ENCODE data around the gene TOR1AIP1. TPM values are rescaled to one million over a fixed set of nuclear protein-coding genes. Genes with fewer than 3 reads are reported as not detected.

The TOR1AIP1 gene
- total RNA-seq, 1 experiment from 2014 or later: 17.3 TPM

DNA sequence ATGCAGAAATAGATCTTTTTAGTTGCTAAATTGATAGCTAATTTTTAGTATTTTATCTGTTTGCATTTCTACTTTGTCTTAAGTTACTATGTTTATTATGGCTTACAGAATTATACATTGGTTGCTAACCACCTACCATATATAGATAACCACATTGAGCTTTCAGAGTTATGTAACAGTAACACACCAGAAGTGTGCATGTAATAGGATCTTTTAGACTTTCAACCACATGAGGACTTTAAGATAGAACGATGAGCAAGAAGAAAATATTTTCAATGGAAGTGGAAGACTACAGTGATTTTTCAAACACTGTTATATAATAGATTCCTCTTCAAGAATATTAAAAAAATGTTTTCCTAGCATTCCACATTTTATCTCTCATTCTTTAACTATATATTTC lies 28.8 kb downstream of the TOR1AIP1 start (continued):
- TF ChIP-seq, protein P1, sequence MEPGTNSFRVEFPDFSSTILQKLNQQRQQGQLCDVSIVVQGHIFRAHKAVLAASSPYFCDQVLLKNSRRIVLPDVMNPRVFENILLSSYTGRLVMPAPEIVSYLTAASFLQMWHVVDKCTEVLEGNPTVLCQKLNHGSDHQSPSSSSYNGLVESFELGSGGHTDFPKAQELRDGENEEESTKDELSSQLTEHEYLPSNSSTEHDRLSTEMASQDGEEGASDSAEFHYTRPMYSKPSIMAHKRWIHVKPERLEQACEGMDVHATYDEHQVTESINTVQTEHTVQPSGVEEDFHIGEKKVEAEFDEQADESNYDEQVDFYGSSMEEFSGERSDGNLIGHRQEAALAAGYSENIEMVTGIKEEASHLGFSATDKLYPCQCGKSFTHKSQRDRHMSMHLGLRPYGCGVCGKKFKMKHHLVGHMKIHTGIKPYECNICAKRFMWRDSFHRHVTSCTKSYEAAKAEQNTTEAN (CRISPR knock-in tag; IDR thresholded peaks at IDR 0.05): no peak
- TF ChIP-seq, protein P2, sequence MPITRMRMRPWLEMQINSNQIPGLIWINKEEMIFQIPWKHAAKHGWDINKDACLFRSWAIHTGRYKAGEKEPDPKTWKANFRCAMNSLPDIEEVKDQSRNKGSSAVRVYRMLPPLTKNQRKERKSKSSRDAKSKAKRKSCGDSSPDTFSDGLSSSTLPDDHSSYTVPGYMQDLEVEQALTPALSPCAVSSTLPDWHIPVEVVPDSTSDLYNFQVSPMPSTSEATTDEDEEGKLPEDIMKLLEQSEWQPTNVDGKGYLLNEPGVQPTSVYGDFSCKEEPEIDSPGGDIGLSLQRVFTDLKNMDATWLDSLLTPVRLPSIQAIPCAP (CRISPR knock-in tag; IDR thresholded peaks at IDR 0.05): no peak
- TF ChIP-seq, protein P3, sequence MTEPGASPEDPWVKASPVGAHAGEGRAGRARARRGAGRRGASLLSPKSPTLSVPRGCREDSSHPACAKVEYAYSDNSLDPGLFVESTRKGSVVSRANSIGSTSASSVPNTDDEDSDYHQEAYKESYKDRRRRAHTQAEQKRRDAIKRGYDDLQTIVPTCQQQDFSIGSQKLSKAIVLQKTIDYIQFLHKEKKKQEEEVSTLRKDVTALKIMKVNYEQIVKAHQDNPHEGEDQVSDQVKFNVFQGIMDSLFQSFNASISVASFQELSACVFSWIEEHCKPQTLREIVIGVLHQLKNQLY (CRISPR knock-in tag; IDR thresholded peaks at IDR 0.05): no peak
- TF ChIP-seq, protein P4, sequence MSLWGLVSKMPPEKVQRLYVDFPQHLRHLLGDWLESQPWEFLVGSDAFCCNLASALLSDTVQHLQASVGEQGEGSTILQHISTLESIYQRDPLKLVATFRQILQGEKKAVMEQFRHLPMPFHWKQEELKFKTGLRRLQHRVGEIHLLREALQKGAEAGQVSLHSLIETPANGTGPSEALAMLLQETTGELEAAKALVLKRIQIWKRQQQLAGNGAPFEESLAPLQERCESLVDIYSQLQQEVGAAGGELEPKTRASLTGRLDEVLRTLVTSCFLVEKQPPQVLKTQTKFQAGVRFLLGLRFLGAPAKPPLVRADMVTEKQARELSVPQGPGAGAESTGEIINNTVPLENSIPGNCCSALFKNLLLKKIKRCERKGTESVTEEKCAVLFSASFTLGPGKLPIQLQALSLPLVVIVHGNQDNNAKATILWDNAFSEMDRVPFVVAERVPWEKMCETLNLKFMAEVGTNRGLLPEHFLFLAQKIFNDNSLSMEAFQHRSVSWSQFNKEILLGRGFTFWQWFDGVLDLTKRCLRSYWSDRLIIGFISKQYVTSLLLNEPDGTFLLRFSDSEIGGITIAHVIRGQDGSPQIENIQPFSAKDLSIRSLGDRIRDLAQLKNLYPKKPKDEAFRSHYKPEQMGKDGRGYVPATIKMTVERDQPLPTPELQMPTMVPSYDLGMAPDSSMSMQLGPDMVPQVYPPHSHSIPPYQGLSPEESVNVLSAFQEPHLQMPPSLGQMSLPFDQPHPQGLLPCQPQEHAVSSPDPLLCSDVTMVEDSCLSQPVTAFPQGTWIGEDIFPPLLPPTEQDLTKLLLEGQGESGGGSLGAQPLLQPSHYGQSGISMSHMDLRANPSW (CRISPR knock-in tag; conservative IDR thresholded peaks at IDR 0.05; ENCODE audit: low read depth): no peak
- TF ChIP-seq, protein P5, sequence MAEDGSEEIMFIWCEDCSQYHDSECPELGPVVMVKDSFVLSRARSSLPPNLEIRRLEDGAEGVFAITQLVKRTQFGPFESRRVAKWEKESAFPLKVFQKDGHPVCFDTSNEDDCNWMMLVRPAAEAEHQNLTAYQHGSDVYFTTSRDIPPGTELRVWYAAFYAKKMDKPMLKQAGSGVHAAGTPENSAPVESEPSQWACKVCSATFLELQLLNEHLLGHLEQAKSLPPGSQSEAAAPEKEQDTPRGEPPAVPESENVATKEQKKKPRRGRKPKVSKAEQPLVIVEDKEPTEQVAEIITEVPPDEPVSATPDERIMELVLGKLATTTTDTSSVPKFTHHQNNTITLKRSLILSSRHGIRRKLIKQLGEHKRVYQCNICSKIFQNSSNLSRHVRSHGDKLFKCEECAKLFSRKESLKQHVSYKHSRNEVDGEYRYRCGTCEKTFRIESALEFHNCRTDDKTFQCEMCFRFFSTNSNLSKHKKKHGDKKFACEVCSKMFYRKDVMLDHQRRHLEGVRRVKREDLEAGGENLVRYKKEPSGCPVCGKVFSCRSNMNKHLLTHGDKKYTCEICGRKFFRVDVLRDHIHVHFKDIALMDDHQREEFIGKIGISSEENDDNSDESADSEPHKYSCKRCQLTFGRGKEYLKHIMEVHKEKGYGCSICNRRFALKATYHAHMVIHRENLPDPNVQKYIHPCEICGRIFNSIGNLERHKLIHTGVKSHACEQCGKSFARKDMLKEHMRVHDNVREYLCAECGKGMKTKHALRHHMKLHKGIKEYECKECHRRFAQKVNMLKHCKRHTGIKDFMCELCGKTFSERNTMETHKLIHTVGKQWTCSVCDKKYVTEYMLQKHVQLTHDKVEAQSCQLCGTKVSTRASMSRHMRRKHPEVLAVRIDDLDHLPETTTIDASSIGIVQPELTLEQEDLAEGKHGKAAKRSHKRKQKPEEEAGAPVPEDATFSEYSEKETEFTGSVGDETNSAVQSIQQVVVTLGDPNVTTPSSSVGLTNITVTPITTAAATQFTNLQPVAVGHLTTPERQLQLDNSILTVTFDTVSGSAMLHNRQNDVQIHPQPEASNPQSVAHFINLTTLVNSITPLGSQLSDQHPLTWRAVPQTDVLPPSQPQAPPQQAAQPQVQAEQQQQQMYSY (CRISPR knock-in tag; IDR thresholded peaks at IDR 0.05): no peak

DNA sequence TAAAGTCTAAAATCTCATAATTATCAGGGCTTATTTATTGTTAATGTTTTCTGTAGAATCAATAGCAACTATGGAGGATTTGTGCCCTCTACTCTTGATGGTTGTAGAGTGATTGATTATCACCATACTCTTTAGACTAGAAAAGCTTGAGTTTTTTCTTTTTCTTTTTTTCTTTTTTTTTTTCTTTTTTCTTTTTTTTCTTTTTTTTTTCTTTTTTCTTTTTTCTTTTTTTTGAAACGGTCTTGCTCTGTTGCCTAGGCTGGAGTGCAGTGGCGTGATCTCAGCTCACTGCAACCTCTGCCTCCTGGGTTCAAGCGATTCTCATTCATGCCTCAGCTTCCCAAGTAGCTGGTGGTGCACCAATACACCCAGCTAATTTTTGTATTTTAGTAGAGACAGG lies 29.7 kb downstream of the TOR1AIP1 start:
- CTCF ChIA-PET: interaction anchor here (0.7 kb wide), 1 partner anchor 188 kb away, joined by 3 read pairs; no protein-coding TSS in a partner anchor
- 0 out of 2 replicates have a peak, but pooled peaks cover 6% of the 10 kb centered on the region for H3K9me3 Mint-ChIP-seq
- TF ChIP-seq SMAD4 (CRISPR knock-in tag; IDR thresholded peaks at IDR 0.05) (no peak), CBFB (CRISPR knock-in tag; IDR thresholded peaks at IDR 0.05; ENCODE audit: low read depth) (no peak), SOX15 (CRISPR knock-in tag; IDR thresholded peaks at IDR 0.05) (no peak), ZNF317 (CRISPR knock-in tag; IDR thresholded peaks at IDR 0.05; ENCODE audit: borderline replicate concordance, low read depth) (no peak), NR3C1 (CRISPR knock-in tag; conservative IDR thresholded peaks at IDR 0.05; ENCODE audit: low read depth) (no peak)
- TF ChIP-seq, protein P6, sequence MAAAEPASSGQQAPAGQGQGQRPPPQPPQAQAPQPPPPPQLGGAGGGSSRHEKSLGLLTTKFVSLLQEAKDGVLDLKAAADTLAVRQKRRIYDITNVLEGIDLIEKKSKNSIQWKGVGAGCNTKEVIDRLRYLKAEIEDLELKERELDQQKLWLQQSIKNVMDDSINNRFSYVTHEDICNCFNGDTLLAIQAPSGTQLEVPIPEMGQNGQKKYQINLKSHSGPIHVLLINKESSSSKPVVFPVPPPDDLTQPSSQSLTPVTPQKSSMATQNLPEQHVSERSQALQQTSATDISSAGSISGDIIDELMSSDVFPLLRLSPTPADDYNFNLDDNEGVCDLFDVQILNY (CRISPR knock-in tag; IDR thresholded peaks at IDR 0.05): no peak
- TF ChIP-seq, protein P2 (CRISPR knock-in tag; IDR thresholded peaks at IDR 0.05): no peak
- TF ChIP-seq, protein P7, sequence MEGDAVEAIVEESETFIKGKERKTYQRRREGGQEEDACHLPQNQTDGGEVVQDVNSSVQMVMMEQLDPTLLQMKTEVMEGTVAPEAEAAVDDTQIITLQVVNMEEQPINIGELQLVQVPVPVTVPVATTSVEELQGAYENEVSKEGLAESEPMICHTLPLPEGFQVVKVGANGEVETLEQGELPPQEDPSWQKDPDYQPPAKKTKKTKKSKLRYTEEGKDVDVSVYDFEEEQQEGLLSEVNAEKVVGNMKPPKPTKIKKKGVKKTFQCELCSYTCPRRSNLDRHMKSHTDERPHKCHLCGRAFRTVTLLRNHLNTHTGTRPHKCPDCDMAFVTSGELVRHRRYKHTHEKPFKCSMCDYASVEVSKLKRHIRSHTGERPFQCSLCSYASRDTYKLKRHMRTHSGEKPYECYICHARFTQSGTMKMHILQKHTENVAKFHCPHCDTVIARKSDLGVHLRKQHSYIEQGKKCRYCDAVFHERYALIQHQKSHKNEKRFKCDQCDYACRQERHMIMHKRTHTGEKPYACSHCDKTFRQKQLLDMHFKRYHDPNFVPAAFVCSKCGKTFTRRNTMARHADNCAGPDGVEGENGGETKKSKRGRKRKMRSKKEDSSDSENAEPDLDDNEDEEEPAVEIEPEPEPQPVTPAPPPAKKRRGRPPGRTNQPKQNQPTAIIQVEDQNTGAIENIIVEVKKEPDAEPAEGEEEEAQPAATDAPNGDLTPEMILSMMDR (IDR thresholded peaks at IDR 0.05): no peak
- TF ChIP-seq, protein P8, sequence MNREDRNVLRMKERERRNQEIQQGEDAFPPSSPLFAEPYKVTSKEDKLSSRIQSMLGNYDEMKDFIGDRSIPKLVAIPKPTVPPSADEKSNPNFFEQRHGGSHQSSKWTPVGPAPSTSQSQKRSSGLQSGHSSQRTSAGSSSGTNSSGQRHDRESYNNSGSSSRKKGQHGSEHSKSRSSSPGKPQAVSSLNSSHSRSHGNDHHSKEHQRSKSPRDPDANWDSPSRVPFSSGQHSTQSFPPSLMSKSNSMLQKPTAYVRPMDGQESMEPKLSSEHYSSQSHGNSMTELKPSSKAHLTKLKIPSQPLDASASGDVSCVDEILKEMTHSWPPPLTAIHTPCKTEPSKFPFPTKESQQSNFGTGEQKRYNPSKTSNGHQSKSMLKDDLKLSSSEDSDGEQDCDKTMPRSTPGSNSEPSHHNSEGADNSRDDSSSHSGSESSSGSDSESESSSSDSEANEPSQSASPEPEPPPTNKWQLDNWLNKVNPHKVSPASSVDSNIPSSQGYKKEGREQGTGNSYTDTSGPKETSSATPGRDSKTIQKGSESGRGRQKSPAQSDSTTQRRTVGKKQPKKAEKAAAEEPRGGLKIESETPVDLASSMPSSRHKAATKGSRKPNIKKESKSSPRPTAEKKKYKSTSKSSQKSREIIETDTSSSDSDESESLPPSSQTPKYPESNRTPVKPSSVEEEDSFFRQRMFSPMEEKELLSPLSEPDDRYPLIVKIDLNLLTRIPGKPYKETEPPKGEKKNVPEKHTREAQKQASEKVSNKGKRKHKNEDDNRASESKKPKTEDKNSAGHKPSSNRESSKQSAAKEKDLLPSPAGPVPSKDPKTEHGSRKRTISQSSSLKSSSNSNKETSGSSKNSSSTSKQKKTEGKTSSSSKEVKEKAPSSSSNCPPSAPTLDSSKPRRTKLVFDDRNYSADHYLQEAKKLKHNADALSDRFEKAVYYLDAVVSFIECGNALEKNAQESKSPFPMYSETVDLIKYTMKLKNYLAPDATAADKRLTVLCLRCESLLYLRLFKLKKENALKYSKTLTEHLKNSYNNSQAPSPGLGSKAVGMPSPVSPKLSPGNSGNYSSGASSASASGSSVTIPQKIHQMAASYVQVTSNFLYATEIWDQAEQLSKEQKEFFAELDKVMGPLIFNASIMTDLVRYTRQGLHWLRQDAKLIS (CRISPR knock-in tag; IDR thresholded peaks at IDR 0.05; ENCODE audit: borderline replicate concordance): no peak
- TF ChIP-seq, protein P4 (CRISPR knock-in tag; conservative IDR thresholded peaks at IDR 0.05; ENCODE audit: low read depth): no peak
- ATAC-seq (no peak), DNase-seq (ENCODE audit: low spot score) (no peak)
- POLR2A ChIA-PET: no interaction called here
- no peak overlapping the region for H3K27ac Mint-ChIP-seq
- no peaks in the 10 kb centered on the region for H3K27me3 Mint-ChIP-seq (ENCODE audit: low read depth)
- H3K36me3 Mint-ChIP-seq: peaks cover 20% of the 10 kb centered on the region
- no peak overlapping the region for H3K4me3 Mint-ChIP-seq
- H3K4me1 Mint-ChIP-seq: no peaks in the 10 kb centered on the region

All from WTC11 (cell line).